Esophagus muscularis mucosa (tissue), 4 donors: ENCODE results near the gene PITX1. TPM values are rescaled to one million over a fixed set of nuclear protein-coding genes. Genes with fewer than 3 reads are reported as not detected.

Experiments used
- DNase-seq: peaks from one replicate; pipeline ENCODE4 v3.0.0-alpha.2; 2017; ENCODE audit errors: extremely low spot score
- H3K27ac ChIP-seq, 4 donors: fragments of 200-600 bp; sonication (generic); replicated peaks in 1 of 4; 1 replicate in 3 of 4; 2 replicates in 1 of 4; pipeline ENCODE4 v1.5.1; 2016 to 2019; ENCODE audit warnings: mild to moderate bottlenecking in 1 of 4
- H3K27me3 ChIP-seq, 4 donors: fragments of 200-600 bp; sonication (generic); one replicate each; pipeline versions ENCODE4 v1.5.1 to v1.6.0; 2016 to 2019
- H3K36me3 ChIP-seq, 4 donors: fragments of 200-600 bp; sonication (generic); one replicate each; pipeline ENCODE4 v1.5.1; 2016 to 2019
- H3K4me1 ChIP-seq, 4 donors: fragments of 200-600 bp; sonication (generic); one replicate each; pipeline ENCODE4 v1.5.1; 2016 to 2019
- H3K4me3 ChIP-seq, 4 donors: fragments of 200-600 bp; sonication (generic); 1 replicate in 2 of 4; 2 replicates in 2 of 4; pipeline ENCODE4 v1.5.1; 2016 to 2019; ENCODE audit warnings: mild to moderate bottlenecking in 4 of 4, moderate library complexity in 1 of 4
- H3K9me3 ChIP-seq, 4 donors: fragments of 200-600 bp; sonication (generic); 1 replicate in 3 of 4; 2 replicates in 1 of 4; pipeline ENCODE4 v1.5.1; 2016 to 2019
- CTCF ChIP-seq, 3 experiments: fragments of 200-600 bp in 2 of 3; fragments of 450-650 bp in 1 of 3; sonication (generic) in 2 of 3; IDR thresholded peaks; one replicate each; pipeline ENCODE4 v1.5.1; 2017 to 2019; ENCODE audit warnings: antibody characterized with exemption in 3 of 3, mild to moderate bottlenecking in 2 of 3, moderate library complexity in 1 of 3
- EP300 ChIP-seq: sonication (generic); formaldehyde crosslinking; IDR thresholded peaks from one replicate; pipeline ENCODE4 v1.6.1; 2017; ENCODE audit warnings: antibody characterized with exemption
- POLR2A ChIP-seq: fragments of 450-650 bp; IDR thresholded peaks from one replicate; pipeline ENCODE4 v1.6.1; 2017; ENCODE audit warnings: antibody characterized with exemption, moderate library complexity, mild to moderate bottlenecking, low read depth
- POLR2AphosphoS5 ChIP-seq, 2 donors: sonication (generic); formaldehyde crosslinking; IDR thresholded peaks; one replicate each; pipeline ENCODE4 v1.6.1; 2017; ENCODE audit warnings: antibody characterized with exemption in 2 of 2
- WGBS: methylation state at CpG from one replicate; pipeline ENCODE4 v1.1.5; 2018; 5-methylcytosine and 5-hydroxymethylcytosine counted together
- intact Hi-C: fragments of 100-400 bp; cut with DNase I; formaldehyde crosslinking; loops from one replicate; pipeline ENCODE4 v1.15.1; 2023
- total RNA-seq, 4 donors: library from RNA; depleted of rRNA; stranded (reverse); fragments of >200 nt; gene quantifications; one replicate each; pipeline versions ENCODE4 v1.1.0 to v1.2.1, GENCODE V29; 2016

The PITX1 gene
- total RNA-seq, 4 donors from 2014 or later, result 3.7 to 8.7 (median 6.2) TPM

GRCh38 chr5:135048930-135049329 lies 14.9 kb upstream of the PITX1 start:
- intact Hi-C loops, result no loop called here

GRCh38 chr5:135048286-135048685 lies 14.3 kb upstream of the PITX1 start:
- 89% methylated on average over 2 of the region's 2 CpGs for WGBS
- H3K36me3 ChIP-seq, result no peaks in the 10 kb centered on the region
- no peak overlapping the region for H3K4me3 ChIP-seq
- TF ChIP-seq EP300 (no peak), POLR2AphosphoS5 (IDR thresholded peaks at IDR 0.05) (no peak), POLR2A (no peak), CTCF (IDR thresholded peaks at IDR 0.05) (no peak)
- DNase-seq, result no peak
- H3K27ac ChIP-seq, result no peak overlapping the region
- H3K9me3 ChIP-seq, result no peaks in the 10 kb centered on the region
- H3K4me1 ChIP-seq, result no peaks in the 10 kb centered on the region
- intact Hi-C loops, result no loop called here
- H3K27me3 ChIP-seq, result peaks cover 0 to 93% (median 3%) of the 10 kb centered on the region in 4 donors

More at GRCh38 chr5:135048930-135049329, 14.9 kb upstream of the PITX1 start:
- 78% methylated on average over 1 of the region's 1 CpG for WGBS
- no peaks in the 10 kb centered on the region for H3K9me3 ChIP-seq
- H3K4me3 ChIP-seq, result no peak overlapping the region
- no peak for DNase-seq
- no peaks in the 10 kb centered on the region for H3K36me3 ChIP-seq
- peaks cover 0 to 93% (median 3%) of the 10 kb centered on the region in 4 donors for H3K27me3 ChIP-seq
- no peak overlapping the region for H3K27ac ChIP-seq
- no peaks in the 10 kb centered on the region for H3K4me1 ChIP-seq
- TF ChIP-seq POLR2A (no peak), CTCF (IDR thresholded peaks at IDR 0.05) (no peak), POLR2AphosphoS5 (IDR thresholded peaks at IDR 0.05) (no peak), EP300 (no peak)

- H3K27me3 ChIP-seq, result peaks cover 0 to 93% (median 3%) of the 10 kb centered on the region in 4 donors
- DNase-seq, result no peak
- H3K36me3 ChIP-seq, result no peaks in the 10 kb centered on the region
Measured at GRCh38 chr5:135047347-135047695, 13.3 kb upstream of the PITX1 start.

GRCh38 chr5:135046661-135047346 lies 12.8 kb upstream of the PITX1 start:
- Histone ChIP-seq H3K36me3 (no peaks in the 10 kb centered on the region), H3K9me3 (no peaks in the 10 kb centered on the region), H3K4me1 (no peaks in the 10 kb centered on the region), H3K27ac (no peak overlapping the region), H3K4me3 (no peak overlapping the region), H3K27me3 (peaks cover 0 to 93% (median 3%) of the 10 kb centered on the region in 4 donors)
- 87% methylated on average over 5 of the region's 5 CpGs for WGBS
- no peak for DNase-seq
- TF ChIP-seq POLR2A (no peak), EP300 (no peak), CTCF (IDR thresholded peaks at IDR 0.05) (no peak), POLR2AphosphoS5 (IDR thresholded peaks at IDR 0.05) (no peak)
- intact Hi-C loops, result no loop called here

More at GRCh38 chr5:135047347-135047695, 13.3 kb upstream of the PITX1 start:
- Histone ChIP-seq H3K27ac (no peak overlapping the region), H3K4me3 (no peak overlapping the region), H3K4me1 (no peaks in the 10 kb centered on the region), H3K9me3 (no peaks in the 10 kb centered on the region)
- 41% methylated on average over 2 of the region's 2 CpGs for WGBS
- TF ChIP-seq POLR2A (no peak), POLR2AphosphoS5 (IDR thresholded peaks at IDR 0.05) (no peak), CTCF (IDR thresholded peaks at IDR 0.05) (no peak), EP300 (no peak)
- intact Hi-C loops, result no loop called here

- intact Hi-C loops, result no loop called here
- no peak for DNase-seq
- H3K9me3 ChIP-seq, result no peaks in the 10 kb centered on the region
- peaks cover 0 to 96% (median 8%) of the 10 kb centered on the region in 4 donors for H3K27me3 ChIP-seq
- no peak overlapping the region for H3K27ac ChIP-seq
- H3K4me3 ChIP-seq, result no peak overlapping the region
- H3K4me1 ChIP-seq, result peaks cover 0 to 4% (median 4%) of the 10 kb centered on the region in 4 donors
- H3K36me3 ChIP-seq, result no peaks in the 10 kb centered on the region
- no peak for TF ChIP-seq POLR2AphosphoS5 (IDR thresholded peaks at IDR 0.05)
- TF ChIP-seq EP300, result no peak
- no peak for TF ChIP-seq CTCF (IDR thresholded peaks at IDR 0.05)
- TF ChIP-seq POLR2A, result no peak
Measured at GRCh38 chr5:135045488-135045887, 11.5 kb upstream of the PITX1 start.
